Gastroesophageal sphincter (tissue), 3 donors: ENCODE measurements around the gene PDCD1.

Source experiments
- EP300 ChIP-seq: sonication (generic); formaldehyde crosslinking; IDR thresholded peaks from one replicate; pipeline ENCODE4 v1.6.1; 2017; ENCODE audit warnings: antibody characterized with exemption, mild to moderate bottlenecking
- POLR2A ChIP-seq, 2 donors: fragments of 450-650 bp; IDR thresholded peaks; one replicate each; pipeline ENCODE4 v1.6.1; 2017; ENCODE audit warnings: antibody characterized with exemption in 2 of 2, mild to moderate bottlenecking in 2 of 2, moderate library complexity in 1 of 2
- POLR2AphosphoS5 ChIP-seq: sonication (generic); formaldehyde crosslinking; IDR thresholded peaks from one replicate; pipeline ENCODE4 v1.6.1; 2017; ENCODE audit warnings: antibody characterized with exemption
- TF ChIP-seq, protein P1 (sequence below), 4 experiments: fragments of 200-600 bp in 2 of 4; fragments of 450-650 bp in 2 of 4; sonication (generic) in 1 of 4; IDR thresholded peaks; one replicate each; pipeline ENCODE4 v1.5.1; 2017 to 2019; ENCODE audit warnings: antibody characterized with exemption in 4 of 4, mild to moderate bottlenecking in 2 of 4, moderate library complexity in 2 of 4

GRCh38 chr2:241895712-241896641, 37.3 kb upstream of the PDCD1 start:
- no peak for TF ChIP-seq POLR2A (IDR thresholded peaks at IDR 0.05)
- TF ChIP-seq, protein P1, sequence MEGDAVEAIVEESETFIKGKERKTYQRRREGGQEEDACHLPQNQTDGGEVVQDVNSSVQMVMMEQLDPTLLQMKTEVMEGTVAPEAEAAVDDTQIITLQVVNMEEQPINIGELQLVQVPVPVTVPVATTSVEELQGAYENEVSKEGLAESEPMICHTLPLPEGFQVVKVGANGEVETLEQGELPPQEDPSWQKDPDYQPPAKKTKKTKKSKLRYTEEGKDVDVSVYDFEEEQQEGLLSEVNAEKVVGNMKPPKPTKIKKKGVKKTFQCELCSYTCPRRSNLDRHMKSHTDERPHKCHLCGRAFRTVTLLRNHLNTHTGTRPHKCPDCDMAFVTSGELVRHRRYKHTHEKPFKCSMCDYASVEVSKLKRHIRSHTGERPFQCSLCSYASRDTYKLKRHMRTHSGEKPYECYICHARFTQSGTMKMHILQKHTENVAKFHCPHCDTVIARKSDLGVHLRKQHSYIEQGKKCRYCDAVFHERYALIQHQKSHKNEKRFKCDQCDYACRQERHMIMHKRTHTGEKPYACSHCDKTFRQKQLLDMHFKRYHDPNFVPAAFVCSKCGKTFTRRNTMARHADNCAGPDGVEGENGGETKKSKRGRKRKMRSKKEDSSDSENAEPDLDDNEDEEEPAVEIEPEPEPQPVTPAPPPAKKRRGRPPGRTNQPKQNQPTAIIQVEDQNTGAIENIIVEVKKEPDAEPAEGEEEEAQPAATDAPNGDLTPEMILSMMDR (IDR thresholded peaks at IDR 0.05): no peak
- TF ChIP-seq POLR2AphosphoS5: no peak
- no peak for TF ChIP-seq EP300
